ENCODE measurements around the gene CCL22.

Gene CCL22

DNA sequence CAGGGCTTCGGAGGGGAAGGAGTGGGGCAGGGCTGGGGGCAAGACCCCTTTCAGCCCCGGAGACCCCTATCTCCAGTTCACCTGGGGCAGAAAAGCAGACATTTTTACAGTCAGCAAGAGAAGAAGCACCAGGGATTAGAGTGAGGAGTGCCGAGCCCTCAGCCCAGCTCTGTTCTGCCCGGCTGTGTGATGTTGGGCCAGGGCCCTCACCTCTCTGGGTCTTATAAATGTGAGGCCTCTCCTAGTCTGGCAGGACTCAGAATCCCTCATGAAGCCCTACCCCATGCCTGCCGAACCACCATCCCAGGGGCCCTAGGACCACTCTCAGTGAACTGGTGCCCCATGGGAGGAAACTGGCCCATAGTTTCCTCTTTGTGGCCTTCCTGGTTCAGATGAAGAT lies 26.5 kb downstream of the CCL22 start:
- no peak for DNase-seq (ENCODE audit: low spot score)
- TF ChIP-seq, protein P1, sequence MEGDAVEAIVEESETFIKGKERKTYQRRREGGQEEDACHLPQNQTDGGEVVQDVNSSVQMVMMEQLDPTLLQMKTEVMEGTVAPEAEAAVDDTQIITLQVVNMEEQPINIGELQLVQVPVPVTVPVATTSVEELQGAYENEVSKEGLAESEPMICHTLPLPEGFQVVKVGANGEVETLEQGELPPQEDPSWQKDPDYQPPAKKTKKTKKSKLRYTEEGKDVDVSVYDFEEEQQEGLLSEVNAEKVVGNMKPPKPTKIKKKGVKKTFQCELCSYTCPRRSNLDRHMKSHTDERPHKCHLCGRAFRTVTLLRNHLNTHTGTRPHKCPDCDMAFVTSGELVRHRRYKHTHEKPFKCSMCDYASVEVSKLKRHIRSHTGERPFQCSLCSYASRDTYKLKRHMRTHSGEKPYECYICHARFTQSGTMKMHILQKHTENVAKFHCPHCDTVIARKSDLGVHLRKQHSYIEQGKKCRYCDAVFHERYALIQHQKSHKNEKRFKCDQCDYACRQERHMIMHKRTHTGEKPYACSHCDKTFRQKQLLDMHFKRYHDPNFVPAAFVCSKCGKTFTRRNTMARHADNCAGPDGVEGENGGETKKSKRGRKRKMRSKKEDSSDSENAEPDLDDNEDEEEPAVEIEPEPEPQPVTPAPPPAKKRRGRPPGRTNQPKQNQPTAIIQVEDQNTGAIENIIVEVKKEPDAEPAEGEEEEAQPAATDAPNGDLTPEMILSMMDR (conservative IDR thresholded peaks at IDR 0.05; ENCODE audit: low read depth), result no peak
- CTCF ChIA-PET, result interaction anchor here (1.1 kb wide), 1 partner anchor 32 kb away, joined by 4 read pairs; no protein-coding TSS in a partner anchor
- POLR2A ChIA-PET (ENCODE audit: low non-redundant PET), result no interaction called here
- no peak overlapping the region for H3K27ac ChIP-seq

DNA sequence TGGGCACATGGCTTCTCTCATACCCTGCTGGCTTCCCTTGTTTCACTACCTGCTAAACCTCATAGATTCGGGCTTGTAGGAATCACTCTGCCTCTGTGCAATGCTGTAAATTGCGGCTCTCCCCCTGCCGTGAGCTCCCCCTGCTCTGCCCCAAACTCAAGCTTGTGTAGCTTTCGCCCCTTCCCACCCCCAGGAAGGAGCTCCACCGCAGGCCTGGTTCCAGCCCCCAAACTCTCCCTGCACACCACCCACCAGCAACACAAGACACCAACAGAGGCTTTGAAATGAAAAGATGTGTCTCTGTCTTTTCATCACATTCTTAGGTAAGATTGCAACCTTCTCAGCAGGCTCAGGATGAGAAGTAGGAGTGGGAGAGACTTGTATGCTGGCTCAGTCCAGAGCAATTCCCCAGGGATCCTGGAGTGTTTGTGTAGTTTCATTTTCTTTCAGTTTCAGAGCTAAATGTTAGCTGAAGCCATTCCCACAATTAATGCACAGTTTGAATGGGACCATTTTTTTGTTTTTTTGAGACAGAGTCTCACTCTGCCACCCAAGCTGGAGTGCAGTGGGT lies 27.9 kb downstream of the CCL22 start:
- ChIA-PET CTCF (no interaction called here), POLR2A (ENCODE audit: low non-redundant PET) (no interaction called here)
- TF ChIP-seq, protein P1 (conservative IDR thresholded peaks at IDR 0.05; ENCODE audit: low read depth), result no peak
- no peak overlapping the region for H3K27ac ChIP-seq
- no peak for DNase-seq (ENCODE audit: low spot score)

DNA sequence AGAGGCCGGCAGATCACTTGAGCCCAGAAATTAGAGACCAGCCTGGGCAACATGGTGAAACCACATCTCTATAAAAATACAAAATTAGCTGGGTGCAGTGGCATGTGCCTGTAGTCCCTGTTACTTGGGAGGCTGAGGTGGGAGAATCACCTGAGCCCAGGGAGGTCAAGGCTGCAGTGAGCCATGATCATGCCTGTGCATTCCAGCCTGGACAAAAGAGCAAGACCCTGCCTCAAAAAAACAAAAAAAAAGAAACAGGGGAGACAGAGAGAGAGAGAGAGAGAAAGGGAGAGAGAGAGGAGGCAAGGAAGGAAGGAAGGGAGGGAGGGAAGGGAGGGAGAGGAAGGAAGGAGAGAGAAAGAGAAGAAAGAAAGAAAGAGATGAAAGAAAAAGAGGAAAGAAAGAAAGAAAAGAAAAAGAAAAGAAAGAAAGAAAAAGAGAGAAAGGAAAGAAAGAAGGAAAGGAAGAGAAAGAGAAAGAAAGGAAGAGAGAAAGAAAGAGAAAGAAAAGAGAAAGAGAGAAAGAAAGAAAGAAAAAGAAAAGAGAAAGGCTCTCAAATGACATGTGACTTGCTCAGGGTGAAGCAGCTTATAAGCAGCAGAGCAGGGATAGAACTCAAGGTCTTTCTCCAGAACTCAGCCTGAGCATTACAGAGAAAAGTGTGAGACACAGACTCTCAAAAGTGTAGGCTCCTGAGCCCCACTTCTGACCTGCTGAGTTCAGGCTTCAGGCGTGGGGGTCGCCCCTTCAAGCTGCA lies 29.2 kb downstream of the CCL22 start:
- no peak overlapping the region for H3K27ac ChIP-seq
- CTCF ChIA-PET, result no interaction called here
- TF ChIP-seq, protein P1 (conservative IDR thresholded peaks at IDR 0.05; ENCODE audit: low read depth), result no peak
- DNase-seq (ENCODE audit: low spot score), result no peak
- POLR2A ChIA-PET (ENCODE audit: low non-redundant PET), result no interaction called here

DNA sequence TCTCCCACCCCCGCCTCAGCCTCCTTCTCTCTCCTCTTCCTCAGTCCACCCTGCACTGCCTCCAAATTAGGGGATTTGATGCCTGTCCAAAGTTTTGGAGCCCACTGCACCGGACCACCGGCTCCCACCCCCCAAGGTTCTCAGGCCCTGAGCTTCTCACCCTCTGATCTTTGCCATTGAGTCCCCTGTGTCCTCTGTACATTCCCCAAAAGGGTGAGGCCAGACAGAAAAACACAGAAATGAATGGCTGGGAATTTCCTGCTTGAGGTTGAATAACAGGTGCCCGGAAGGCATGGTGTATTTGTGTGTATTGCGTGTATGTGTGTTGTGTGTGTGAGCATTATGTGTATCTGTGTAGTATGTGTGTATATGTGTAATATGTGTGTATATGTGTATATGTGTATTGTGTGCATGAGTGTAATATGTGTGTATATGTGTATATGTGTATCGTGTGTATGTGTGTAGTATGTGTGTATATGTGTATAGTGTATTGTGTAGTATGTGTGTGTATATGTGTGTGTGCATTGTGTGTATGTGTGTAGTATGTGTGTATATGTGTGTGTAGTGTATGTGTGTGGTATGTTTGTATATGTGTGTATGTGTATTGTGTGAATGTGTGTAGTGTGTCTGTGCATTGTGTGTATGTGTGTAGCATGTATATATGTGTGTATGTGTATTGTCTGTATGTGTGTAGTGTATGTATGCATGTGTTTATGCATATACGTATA lies 29.9 kb downstream of the CCL22 start:
- ChIA-PET CTCF (no interaction called here), POLR2A (ENCODE audit: low non-redundant PET) (no interaction called here)
- TF ChIP-seq, protein P1 (conservative IDR thresholded peaks at IDR 0.05; ENCODE audit: low read depth), result no peak
- H3K27ac ChIP-seq, result no peak overlapping the region
- DNase-seq (ENCODE audit: low spot score), result no peak

DNA sequence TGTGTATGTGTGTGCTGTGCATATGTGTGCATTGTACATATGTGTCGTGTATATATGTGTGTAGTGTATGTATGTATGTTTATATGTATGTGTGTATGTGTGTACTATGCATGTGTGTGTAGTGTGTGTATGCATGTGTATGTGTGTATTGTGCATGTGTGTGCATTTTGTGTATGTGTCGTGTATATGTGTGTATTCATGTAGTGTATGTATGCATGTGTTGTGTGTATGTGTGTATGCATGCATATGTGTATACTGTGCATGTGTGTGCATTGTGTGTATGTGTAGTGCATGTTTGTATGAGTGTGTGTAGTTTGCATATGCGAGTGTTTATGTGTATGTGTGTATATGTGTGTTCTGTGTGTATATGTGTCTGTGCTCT lies 30.5 kb downstream of the CCL22 start:
- CTCF ChIA-PET, result no interaction called here
- no peak for DNase-seq (ENCODE audit: low spot score)
- H3K27ac ChIP-seq, result no peak overlapping the region
- POLR2A ChIA-PET (ENCODE audit: low non-redundant PET), result no interaction called here
- TF ChIP-seq, protein P1 (conservative IDR thresholded peaks at IDR 0.05; ENCODE audit: low read depth), result no peak

DNA sequence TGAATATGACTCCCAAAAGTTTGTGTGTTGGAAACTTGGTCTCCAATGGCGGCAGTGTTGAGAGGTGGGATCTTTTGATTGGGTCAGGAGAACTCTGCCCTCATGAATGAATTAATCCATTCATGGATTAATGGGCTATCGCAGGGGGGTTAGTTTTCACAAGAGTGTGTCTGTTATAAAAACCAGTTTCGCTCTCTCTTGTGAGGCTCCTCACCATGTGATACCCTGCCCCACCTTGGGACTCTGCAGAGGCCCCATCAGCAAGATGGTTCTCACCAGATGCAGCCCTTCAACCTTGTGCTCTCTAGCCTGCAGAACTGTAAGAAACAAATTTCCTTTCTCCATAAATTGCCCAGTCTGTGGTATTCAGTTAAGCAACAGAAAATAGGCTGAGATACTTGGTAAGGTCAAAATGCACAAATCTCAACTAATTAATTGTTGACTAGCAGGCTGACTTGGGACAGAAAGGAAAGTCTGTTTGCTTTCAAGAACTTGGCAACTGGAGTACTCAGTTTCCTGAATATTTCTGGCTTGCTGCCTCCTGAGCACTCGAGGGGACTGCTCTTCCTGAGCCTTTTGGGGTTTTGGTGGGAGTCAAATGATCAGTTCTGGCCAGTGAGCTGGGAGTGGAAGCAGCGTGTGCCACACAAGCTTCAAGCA lies 32.2 kb downstream of the CCL22 start:
- ChIA-PET CTCF (no interaction called here), POLR2A (ENCODE audit: low non-redundant PET) (no interaction called here)
- no peak overlapping the region for H3K27ac ChIP-seq
- no peak for DNase-seq (ENCODE audit: low spot score)
- TF ChIP-seq, protein P1 (conservative IDR thresholded peaks at IDR 0.05; ENCODE audit: low read depth), result no peak
